ENCODE data around the gene PAQR4.

Gene PAQR4

GRCh38 chr16:3012246-3012645 lies 43.1 kb downstream of the PAQR4 start:
- TF ChIP-seq CTCF (IDR thresholded peaks at IDR 0.05; ENCODE audit: poor library complexity, severe bottlenecking), result no peak
- Histone ChIP-seq H3K9me3 (ENCODE audit: severe bottlenecking) (no peaks in the 10 kb centered on the region), H3K27ac (ENCODE audit: poor library complexity, severe bottlenecking) (no peak overlapping the region), H3K36me3 (ENCODE audit: low read depth) (no peaks in the 10 kb centered on the region), H3K4me3 (ENCODE audit: severe bottlenecking) (no peak overlapping the region), H3K27me3 (ENCODE audit: insufficient read depth, poor library complexity, severe bottlenecking) (no peaks in the 10 kb centered on the region), H3K4me1 (ENCODE audit: insufficient read depth, poor library complexity, severe bottlenecking) (peaks cover 20% of the 10 kb centered on the region)
- ATAC-seq (ENCODE audit: low read depth) (no peak), DNase-seq (ENCODE audit: low spot score) (no peak)

DNA sequence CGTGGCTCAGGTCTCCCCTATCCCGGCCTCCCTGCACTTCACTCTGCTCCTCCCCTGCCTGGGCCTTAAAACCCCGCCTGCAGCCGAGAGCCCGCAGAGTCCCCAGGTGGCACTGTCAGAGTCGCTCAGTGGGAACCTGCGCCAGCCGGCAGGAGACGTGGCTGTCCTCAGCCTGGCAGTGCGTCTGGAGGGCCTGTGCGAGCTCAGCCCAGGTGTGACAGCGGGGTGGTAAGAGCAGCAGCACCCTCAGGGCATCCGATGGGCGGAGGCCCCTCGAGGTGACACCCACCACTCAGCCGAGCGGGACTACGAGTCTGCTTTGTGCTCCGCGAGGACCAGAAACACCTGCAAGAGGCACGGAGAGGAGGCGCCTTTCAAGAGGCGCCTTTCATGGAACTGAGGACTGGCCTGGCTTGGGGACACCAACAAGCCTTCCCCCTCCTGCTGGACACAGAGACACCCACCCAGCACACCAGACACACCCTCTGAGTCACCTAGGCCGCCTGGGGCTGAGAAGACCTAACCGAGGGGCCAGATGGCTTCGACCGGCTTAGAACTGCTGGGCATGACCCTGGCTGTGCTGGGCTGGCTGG lies 43.8 kb downstream of the PAQR4 start, which contains the start of gene CLDN9:
Gene CLDN9 (plus strand): TSS at position 96 of the 593 bp plus-strand sequence. CDS start 440 bp downstream, at position 536.
- DNase-seq (ENCODE audit: low spot score), result no peak
- peaks cover 20% of the 10 kb centered on the region for H3K4me1 ChIP-seq (ENCODE audit: insufficient read depth, poor library complexity, severe bottlenecking)

GRCh38 chr16:3013491-3013951 lies 44.4 kb downstream of the PAQR4 start:
- Histone ChIP-seq H3K36me3 (ENCODE audit: low read depth) (no peaks in the 10 kb centered on the region), H3K4me3 (ENCODE audit: severe bottlenecking) (no peak overlapping the region), H3K27me3 (ENCODE audit: insufficient read depth, poor library complexity, severe bottlenecking) (no peaks in the 10 kb centered on the region), H3K4me1 (ENCODE audit: insufficient read depth, poor library complexity, severe bottlenecking) (peaks cover 20% of the 10 kb centered on the region), H3K9me3 (ENCODE audit: severe bottlenecking) (no peaks in the 10 kb centered on the region), H3K27ac (ENCODE audit: poor library complexity, severe bottlenecking) (no peak overlapping the region)
- TF ChIP-seq CTCF (IDR thresholded peaks at IDR 0.05; ENCODE audit: poor library complexity, severe bottlenecking), result no peak
- ATAC-seq (ENCODE audit: low read depth), result 0 out of 3 replicates have a peak, but pooled peaks have one; percentile 1
- no peak for DNase-seq (ENCODE audit: low spot score)

More for the DNA sequence above, 43.8 kb downstream of the PAQR4 start, which contains the start of gene CLDN9:
- Histone ChIP-seq H3K27me3 (ENCODE audit: insufficient read depth, poor library complexity, severe bottlenecking) (no peaks in the 10 kb centered on the region), H3K27ac (ENCODE audit: poor library complexity, severe bottlenecking) (no peak within 1 kb of the TSS), H3K4me3 (ENCODE audit: severe bottlenecking) (no peak within 1 kb of the TSS), H3K36me3 (ENCODE audit: low read depth) (no peaks in the 10 kb centered on the region), H3K9me3 (ENCODE audit: severe bottlenecking) (no peaks in the 10 kb centered on the region)
- peak; percentile 20; the same call in 1 of the 3 replicates for ATAC-seq (ENCODE audit: low read depth)
- no peak for TF ChIP-seq CTCF (IDR thresholded peaks at IDR 0.05; ENCODE audit: poor library complexity, severe bottlenecking)

DNA sequence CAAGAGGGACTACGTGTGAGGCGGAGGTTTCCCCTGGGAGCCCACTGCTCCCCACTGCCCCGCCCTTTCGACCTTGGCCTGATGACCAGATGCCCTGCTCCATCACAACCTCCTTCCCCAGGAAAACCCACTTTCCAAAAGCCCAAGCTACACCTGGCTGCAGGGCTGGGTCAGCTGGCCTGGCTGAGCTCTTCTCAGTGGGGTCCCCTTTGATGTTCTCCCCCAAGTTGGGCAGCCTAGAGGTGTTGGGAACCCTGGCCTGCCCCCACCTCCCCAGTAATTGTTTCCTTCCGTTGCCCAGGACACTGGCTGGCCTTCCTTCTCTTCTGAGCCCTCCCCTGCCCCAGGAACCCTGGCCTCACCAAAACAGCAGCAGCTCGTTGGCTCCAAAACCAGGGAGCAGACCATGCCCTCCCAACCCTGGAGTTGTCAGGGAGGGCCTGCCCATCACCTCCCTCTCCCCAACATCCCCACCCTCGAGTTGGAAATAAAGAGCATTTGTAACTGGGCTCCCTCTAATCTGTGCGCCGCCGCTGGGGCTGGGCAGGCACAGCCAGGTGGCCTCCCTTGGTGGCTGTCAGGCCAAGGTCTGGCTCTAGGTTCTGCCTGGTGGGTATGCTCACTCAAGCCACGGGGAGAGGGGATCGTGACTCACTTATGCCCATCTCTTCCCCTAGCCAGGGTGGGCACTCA lies 45.0 kb downstream of the PAQR4 start:
- no peak overlapping the region for H3K4me3 ChIP-seq (ENCODE audit: severe bottlenecking)
- no peaks in the 10 kb centered on the region for H3K27me3 ChIP-seq (ENCODE audit: insufficient read depth, poor library complexity, severe bottlenecking)
- H3K27ac ChIP-seq (ENCODE audit: poor library complexity, severe bottlenecking), result no peak overlapping the region
- no peak for TF ChIP-seq CTCF (IDR thresholded peaks at IDR 0.05; ENCODE audit: poor library complexity, severe bottlenecking)
- no peaks in the 10 kb centered on the region for H3K9me3 ChIP-seq (ENCODE audit: severe bottlenecking)
- ATAC-seq (ENCODE audit: low read depth) (no peak), DNase-seq (ENCODE audit: low spot score) (no peak)
- peaks cover 19% of the 10 kb centered on the region for H3K4me1 ChIP-seq (ENCODE audit: insufficient read depth, poor library complexity, severe bottlenecking)
- no peaks in the 10 kb centered on the region for H3K36me3 ChIP-seq (ENCODE audit: low read depth)

DNA sequence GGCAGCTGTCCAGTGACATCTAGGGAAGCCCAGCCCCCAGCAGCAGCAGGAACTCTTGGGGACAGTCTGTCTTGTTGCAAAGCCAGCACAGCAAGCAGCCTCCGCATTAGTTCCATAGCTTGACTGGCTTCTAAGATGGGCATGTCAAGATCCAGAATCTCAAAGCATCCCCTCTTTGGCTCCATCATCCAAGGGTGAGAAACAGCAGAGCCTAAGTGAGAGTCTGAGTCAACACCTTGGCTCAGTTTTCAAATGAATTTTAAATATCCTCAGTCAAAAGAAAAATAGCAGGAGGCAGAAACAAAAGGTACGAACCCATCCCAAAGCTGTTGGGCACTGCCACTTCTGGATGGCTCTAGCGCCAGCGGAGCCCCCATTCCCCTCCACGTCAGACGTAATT lies 45.8 kb downstream of the PAQR4 start:
- Histone ChIP-seq H3K27ac (ENCODE audit: poor library complexity, severe bottlenecking) (no peak overlapping the region), H3K4me3 (ENCODE audit: severe bottlenecking) (no peak overlapping the region), H3K4me1 (ENCODE audit: insufficient read depth, poor library complexity, severe bottlenecking) (peaks cover 10% of the 10 kb centered on the region), H3K36me3 (ENCODE audit: low read depth) (no peaks in the 10 kb centered on the region), H3K27me3 (ENCODE audit: insufficient read depth, poor library complexity, severe bottlenecking) (no peaks in the 10 kb centered on the region), H3K9me3 (ENCODE audit: severe bottlenecking) (no peaks in the 10 kb centered on the region)
- ATAC-seq (ENCODE audit: low read depth) (no peak), DNase-seq (ENCODE audit: low spot score) (no peak)
- TF ChIP-seq CTCF (IDR thresholded peaks at IDR 0.05; ENCODE audit: poor library complexity, severe bottlenecking), result no peak
